NCI-H1930 (cell line): Measurements from ENCODE around the gene COL28A1.
"Not testable (repeated sequence)": the region's sequence is repeated elsewhere in the genome, so short reads cannot be mapped to it uniquely, and the experiment has no call there.

Source experiments
- DNase-seq, 2 experiments: peaks; one replicate each; lab custom pipeline; 2025; lab: John Stamatoyannopoulos, UW

COL28A1 gene

GRCh38 chr7:7561591-7561990 is 25.9 kb upstream of the COL28A1 start:
- not testable (repeated sequence) for DNase-seq

- no peak for DNase-seq
These were observed 21.6 kb upstream of the COL28A1 start for GRCh38 chr7:7557252-7557651.

DNA sequence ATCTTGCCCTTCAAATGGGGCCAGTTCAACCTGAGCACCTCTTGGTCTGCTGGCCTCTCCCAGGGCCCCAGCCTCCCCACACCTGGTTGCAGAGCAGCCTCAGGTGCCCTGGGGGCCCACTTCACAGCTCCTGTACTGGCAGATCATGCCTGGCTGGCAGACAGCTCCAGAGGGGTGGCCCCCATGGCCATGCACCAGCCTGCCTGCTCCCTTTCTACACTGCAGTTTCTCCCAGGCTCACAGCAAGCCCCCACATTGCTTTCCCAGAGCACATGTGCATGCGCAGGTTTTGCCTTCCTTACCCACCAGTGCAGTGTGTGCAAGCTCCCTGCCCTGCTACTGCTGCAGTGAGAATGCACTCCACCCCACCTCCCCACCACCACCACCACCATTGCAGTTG is 21.2 kb upstream of the COL28A1 start:
- DNase-seq = no peak

- peak; percentile 85 to 97 for DNase-seq
These were observed 19.2 kb upstream of the COL28A1 start for GRCh38 chr7:7554649-7555575.

DNA sequence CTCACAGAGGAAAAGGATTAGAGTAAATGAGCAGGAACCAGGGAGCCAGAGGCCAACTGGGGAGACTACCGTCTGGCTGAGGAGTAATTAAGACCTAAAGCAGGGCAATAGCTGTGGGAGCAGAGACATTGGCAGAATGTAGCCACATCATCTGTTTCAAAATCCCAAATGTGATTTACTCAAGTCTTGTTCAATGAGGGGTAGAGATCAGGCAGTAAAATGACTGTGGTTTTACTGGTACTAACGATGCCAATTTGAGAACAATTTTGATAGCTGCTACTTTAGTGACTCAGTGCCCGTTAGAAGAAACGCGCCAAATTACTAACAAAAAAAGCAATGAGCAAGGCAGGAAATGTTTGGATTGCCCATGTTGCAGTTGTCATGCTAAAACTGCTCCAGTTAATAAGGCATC is 18.4 kb upstream of the COL28A1 start:
- peak in 1 of 2 experiments; percentile 74 for DNase-seq

DNA sequence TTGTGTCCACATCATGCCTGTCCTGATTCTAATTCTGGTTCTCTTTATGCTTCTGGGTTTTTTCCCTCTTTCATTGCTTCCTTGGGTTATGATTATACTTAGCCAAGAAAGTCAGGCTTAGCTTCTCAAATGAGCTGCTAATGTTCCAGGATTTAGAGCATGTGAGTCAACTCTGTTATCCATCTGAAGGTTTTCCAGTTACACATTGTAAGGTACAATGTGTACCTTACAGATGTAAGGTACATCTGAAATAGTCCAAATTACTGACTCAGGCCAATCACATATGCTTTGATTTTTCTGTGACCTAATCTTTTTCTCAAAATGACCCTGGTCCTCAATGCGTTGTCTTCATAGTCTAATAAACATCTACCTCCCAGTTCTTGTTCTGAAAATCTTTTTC is 17.7 kb upstream of the COL28A1 start:
- DNase-seq = no peak

DNA sequence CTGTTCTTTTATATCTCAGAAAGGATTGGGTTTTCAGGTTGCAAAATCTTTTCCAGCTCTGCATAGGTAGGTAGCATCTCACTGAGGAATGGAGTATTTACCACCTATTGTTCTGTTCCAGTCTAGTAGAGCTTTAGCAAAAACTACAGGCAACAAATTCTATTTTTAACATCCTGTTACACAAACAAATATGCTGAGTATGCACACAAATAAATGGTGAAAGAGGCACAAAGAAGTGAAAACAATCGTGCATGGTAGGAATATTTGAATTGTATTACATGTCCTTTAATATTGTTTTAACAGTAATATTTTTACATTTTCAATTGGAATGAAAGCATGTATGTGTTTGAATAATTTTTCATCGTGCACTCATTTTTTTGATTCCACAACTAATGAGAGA is 16.5 kb upstream of the COL28A1 start:
- no peak for DNase-seq

- DNase-seq = no peak
These were observed 15.0 kb upstream of the COL28A1 start for GRCh38 chr7:7550663-7551062.

- DNase-seq = no peak
These were observed 12.7 kb upstream of the COL28A1 start for GRCh38 chr7:7548407-7548806.

DNA sequence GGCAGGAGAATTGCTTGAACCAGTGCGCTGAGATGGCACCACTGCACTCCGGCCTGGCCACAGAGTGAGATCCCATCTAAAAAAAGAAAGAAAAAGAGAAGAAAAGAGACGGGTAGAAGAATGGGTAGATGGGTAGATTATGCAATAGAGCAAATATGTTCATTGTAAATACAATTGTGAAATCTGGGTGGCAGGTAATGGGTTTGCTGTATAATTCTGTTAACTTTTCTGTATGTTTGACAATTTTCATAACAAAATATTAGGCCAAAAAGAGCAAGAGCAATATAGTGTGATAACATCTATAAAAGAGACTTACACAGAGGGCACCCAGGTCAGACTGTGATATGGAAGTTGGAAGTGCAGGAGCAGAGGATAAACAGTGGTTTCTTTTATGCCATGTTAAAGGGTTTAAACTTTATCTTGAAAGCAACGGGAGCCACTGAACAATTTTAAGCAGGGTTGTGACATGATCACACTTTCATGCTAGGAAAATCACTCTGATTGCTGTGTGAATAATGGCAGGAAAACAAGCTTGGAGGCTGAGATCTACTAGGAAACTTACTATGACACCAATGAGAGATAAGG is 6.7 kb upstream of the COL28A1 start:
- DNase-seq = no peak

DNA sequence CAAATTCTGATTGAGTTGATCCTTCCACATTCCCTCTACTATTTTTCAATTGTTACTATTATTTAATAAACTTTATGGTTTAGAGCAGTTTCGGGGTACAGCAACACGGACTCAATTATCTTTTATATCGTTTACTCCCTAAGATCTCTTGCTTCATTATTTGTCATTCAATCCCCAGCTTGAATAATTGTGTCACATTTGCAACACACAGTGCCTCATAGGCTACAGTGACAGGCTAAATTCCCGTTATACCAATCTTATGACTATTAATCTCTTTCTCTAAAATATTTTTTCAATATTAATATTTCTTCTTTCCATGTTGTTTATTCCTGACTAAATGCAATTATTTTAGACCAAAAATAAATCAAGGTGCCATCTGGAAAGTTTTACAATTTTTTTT is 4.0 kb upstream of the COL28A1 start:
- DNase-seq = no peak

GRCh38 chr7:7539152-7539551 is 3.5 kb upstream of the COL28A1 start:
- no peak for DNase-seq

GRCh38 chr7:7537711-7538110 is 2.0 kb upstream of the COL28A1 start:
- no peak for DNase-seq

DNA sequence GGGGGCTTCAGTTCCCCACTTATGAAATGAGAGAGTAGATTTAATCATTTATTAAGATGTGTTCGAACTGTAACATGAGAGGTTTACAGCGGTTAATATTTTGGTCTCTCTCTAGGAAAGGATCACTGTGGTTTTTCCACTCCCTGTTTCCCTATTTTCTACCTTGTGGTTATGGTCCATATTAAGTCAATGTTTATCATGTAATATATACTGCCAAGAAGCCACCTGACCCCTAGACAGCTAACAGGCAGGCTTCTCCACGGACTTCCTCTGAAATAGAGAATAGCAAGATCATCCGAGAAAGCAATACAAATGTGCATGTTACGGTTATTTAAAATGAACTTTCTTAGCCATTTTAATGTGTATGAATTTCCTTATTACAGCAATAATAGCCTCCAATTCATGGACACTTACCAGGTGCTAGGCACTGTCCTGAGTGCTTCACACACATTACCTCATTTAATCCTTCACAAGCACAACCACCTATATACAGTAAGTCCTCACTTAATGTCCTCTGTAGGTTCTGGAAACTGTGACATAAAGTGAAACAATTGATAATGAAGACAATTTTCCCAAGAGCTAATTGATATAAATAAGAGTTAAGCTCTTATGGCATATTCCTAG is 835 bp upstream of the COL28A1 start:
- DNase-seq = no peak

GRCh38 chr7:7533831-7534430 is 1.7 kb downstream of the COL28A1 start:
- no peak for DNase-seq

DNA sequence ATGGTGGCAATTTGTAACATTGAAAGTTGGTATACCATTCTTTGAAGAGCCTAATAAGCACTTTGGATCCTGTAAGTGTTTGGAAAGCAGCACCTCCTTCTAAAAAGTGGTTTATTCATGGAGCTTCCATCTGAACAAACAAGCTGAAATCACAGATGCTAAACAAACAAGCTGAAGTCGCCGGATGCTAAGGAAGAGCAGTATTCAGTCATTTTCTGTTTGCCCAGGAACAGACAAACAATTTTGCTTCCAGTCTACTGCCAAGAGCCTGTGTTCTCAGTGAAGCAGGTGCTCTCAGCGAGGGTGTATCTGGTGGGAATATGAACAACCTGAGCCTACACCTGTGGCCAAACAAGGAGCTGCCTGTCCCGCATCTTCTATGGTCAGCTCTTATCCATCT is 6.3 kb downstream of the COL28A1 start:
- DNase-seq = peak in 1 of 2 experiments; percentile 26

- no peak for DNase-seq
These were observed 8.6 kb downstream of the COL28A1 start for GRCh38 chr7:7527047-7527446.

- no peak for DNase-seq
These were observed 9.7 kb downstream of the COL28A1 start for GRCh38 chr7:7526006-7526405.

DNA sequence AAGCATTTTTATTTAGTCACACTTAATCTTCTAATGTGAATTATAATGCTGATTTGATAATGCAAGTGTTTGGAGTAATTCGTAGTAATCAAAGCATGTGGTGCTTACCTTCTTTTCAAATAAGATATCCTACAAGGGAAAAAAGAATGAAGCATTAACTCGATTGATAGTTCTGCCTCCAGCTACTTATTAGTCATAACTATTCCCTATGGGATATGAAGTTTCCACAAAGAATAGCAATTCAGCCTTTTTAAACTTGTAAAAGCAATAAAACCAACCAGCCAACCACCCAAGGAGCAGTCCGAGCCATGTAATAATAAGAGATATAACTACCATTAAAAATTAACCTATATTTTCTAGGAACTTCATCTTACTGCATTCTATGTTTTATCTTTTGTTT is 11.6 kb downstream of the COL28A1 start:
- no peak for DNase-seq

DNA sequence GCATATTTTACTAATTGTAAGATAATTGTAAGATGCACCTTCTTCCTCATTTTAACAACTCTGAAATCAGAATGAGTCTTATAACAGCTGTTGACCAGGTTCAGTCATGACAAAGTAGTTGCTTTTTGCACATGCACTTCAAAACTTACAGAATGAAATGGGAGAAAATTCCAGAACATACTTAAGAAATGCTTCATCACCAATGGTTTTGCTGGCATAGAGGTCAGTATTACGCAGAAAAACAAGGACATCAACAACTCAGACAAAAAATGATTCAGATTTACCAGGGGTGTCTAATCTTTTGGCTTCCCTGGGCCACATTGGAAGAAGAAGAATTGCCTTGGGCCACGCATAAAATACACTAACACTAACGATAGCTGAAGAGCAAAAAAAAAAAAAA is 13.3 kb downstream of the COL28A1 start:
- no peak for DNase-seq

DNA sequence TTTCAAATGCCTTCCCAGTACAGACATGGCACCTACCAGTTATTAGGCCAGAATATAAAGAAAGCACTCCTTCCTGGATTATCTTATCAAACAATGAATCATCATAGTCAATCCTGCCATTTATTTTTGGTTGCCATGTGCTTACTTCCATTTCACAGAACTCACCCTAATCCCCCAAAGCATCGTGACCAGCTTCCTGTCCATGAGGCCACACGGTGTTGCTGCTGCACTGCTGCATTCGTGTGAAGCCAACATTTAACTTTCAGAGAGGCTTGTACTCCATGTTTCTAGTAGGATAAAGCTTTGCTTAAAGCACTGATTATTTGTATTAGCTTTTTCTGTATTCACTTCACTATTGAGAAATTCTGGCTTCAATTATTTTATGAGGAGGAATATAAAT is 14.4 kb downstream of the COL28A1 start:
- no peak for DNase-seq

DNA sequence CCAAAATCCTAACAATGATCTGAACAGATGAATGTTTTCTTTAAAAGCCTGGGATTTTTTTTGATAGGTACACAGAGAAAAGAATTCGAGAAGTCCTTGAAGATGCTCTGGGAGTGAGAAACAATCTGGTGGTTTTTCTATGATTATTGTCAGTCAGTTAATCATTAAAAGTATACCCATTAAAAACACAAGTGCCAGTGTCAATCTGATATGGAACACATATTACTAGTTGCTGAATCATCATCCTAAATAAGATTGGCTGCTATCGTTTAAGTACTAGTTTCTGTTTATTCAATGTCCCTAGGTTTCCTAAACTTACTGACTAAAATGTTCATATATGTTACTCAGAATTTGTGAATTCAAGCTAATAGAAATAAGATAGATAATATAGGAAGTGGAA is 16.1 kb downstream of the COL28A1 start:
- DNase-seq = no peak

DNA sequence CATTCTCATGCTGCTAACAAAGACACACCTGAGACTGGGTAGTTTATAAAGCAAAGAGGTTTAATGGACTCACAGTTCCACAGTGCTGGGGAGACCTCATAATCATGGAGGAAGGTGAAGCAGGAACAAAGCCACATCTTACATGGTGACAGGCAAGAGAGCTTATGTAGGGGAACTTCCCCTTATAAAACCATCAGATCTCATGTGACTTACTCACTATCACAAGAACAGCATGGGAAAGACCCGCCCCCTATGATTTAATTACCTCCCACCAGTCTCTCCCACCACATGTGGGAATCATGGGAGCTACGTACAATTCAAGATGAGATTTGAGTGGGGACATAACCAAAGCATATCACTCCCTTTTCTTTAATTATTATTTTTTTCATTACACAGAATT is 16.6 kb downstream of the COL28A1 start:
- no peak for DNase-seq
